HG03457 (cell line): ENCODE results near the gene CFAP157.

Source experiments
- ATAC-seq: cut with Tn5 transposase; IDR thresholded peaks from one replicate; pipeline ENCODE4 v1.9.1; 2021; ENCODE audit warnings: moderate number of reproducible peaks; ENCODE audit not compliant: unreplicated experiment

Gene CFAP157

DNA sequence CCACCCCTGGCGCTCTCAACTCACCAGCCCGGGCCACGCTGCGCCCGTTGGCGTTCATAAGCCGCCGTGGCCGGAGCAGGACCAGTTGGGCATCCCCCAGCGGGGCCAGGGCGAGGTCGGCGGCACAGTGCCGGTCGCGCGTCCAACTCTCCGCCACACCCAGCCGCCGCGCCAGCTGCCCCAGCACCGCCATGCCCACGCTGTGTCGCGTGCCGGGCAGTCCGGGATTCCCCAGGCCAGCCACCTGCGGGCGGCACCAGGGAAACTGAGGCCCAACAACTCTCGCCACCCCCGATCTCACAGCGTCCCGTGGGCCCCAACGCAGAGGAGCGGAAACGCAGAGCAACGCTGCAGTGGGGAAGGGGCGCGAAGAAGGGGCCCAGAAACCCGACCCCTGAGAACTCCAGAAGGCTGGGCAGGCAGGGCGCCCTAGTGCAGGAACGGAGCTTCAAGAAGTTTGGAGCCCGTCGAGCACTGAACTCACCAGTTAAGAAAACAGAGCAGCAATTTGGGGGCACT lies 8.2 kb downstream of the CFAP157 start:
- ATAC-seq: no peak

DNA sequence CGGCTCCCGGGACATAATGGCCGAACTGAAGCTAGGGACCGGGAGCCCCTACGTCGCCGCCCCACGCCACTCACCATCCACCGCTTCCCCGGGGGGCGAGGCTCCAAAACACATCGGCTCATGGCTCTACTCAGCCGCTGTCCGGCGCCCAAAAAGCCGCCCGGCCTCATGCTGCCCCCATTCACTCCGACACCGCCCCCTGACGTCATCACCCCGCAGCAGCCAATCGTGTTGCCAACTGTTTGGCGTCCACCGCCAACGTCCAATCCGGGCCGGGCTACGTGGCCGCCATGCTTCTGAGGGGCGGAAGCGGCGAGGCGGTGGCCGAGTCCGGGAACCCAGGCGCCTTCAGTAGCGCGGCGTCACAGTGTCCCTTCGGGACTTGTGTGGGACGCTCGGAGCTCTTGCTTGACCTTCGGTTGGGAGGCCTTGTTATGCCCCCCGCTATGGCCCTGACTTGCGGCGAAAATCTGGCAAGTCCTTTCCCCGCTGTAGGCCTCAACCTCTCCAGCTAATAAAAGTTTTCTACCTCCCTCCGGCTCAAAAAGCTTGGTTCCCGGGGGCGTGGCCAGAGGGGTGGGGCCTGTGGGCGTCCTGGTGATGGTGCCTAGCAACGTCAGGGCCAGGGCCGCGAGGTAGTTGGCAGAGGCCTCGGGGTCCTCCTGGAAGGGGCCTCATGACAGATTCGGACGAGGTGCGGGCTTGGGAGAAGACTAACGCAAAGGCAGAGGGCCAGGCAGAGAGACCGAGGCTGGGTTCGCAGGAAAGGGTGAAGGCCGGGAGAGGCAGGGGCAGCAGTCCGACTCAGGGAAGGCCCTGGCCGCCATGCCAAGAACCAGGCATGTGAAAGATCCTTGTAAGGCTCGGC lies 8.9 kb downstream of the CFAP157 start, which contains the start of the genes PTRH1 and TTC16:
Gene PTRH1, minus strand, starts transcription at position 194 of the 868 bp plus-strand sequence. Its CDS starts 24 bp downstream, at position 170.
Gene TTC16, plus strand, starts transcription at position 610 of the 868 bp plus-strand sequence. Its CDS starts 67 bp downstream, at position 677.
- ATAC-seq: peak; percentile 81

DNA sequence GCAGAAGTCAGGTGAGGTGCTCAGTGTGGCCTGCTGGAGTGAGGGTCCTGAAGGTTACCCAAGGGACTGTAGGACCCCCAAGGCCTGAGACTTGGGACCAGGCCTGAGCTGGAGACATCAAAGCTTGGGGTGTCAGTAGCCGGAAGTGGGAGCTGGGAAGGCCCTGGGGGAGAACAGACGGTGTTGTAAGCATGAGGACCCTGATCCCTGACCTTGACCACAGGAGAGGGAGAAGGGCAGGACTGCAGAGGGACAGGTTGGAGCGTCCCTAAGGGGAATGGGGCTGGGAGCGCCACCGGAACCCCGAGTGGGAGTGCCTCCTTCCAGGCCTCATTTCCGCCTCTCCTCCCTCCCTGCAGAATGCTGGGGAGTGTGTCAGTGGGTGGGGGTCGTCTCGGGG lies 9.6 kb downstream of the CFAP157 start:
- ATAC-seq: no peak

GRCh38 chr9:127717766-127718165 lies 11.0 kb downstream of the CFAP157 start:
- ATAC-seq: no peak

- no peak for ATAC-seq
Measured at GRCh38 chr9:127720031-127720864, 13.5 kb downstream of the CFAP157 start.

GRCh38 chr9:127720865-127721227 lies 14.1 kb downstream of the CFAP157 start:
- no peak for ATAC-seq

DNA sequence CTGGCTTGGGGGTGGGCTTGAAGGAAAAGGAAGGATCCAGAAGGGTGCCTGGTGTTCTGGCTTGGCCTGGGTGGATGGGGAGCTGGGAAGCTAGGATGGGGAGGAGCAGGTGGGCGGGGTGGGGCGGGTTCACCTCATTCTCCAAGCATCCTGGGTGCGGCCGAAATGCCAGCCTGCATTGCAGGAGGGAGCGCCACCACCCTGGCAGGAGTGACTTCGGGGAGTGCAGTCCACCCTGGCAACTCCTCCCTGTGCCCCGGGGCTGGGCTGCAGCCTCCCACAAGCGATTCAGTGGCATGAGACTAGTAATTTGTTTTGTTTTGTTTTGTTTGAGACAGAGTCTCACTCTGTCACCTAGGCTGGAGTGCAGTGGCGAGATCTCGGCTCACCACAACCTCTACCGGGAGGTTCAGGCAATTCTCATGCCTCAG lies 14.6 kb downstream of the CFAP157 start:
- ATAC-seq: no peak

GRCh38 chr9:127722055-127722745 lies 15.4 kb downstream of the CFAP157 start:
- ATAC-seq: no peak

- no peak for ATAC-seq
Measured at GRCh38 chr9:127723013-127723412, 16.2 kb downstream of the CFAP157 start.

DNA sequence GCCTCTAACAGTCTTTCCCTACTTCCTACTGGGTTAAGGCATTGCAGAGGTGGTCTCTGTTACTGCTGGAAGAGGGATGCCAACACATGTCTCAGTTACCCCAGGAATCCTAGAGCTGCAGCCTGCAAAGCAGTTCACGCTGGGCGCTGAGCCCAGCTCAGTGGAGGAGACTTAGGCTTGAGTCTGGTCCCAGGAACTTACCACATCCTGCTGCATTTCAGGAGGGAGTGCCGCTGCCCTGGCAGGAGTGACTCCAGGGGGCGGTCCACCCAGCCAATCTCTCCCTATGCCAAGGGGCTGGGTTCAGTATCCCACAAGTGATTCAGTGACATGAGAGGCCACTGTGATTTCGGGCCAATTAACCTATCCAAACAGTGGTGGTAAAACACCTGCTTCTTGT lies 16.7 kb downstream of the CFAP157 start:
- no peak for ATAC-seq

GRCh38 chr9:127724012-127724411 lies 17.2 kb downstream of the CFAP157 start:
- ATAC-seq: no peak

DNA sequence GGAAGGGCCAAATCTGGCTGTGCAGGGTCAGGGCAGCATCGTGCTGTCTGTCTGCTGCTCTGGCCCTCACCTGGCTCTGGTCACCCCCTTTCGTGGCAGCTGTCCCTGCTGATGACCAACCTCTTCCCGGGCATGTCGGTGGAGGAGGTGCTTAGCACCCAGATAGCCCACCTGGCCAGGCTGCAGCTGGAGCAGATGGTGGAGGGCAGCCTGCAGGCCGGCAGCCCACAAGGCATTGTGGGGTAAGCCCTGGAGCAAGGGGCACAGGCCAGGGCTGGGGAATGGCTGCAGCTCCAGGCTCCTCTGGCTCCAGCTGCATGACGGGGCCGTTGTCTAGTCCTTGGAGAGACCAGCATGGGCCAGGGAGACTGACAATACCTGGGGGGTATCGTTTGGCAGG lies 20.1 kb downstream of the CFAP157 start:
- ATAC-seq: no peak

DNA sequence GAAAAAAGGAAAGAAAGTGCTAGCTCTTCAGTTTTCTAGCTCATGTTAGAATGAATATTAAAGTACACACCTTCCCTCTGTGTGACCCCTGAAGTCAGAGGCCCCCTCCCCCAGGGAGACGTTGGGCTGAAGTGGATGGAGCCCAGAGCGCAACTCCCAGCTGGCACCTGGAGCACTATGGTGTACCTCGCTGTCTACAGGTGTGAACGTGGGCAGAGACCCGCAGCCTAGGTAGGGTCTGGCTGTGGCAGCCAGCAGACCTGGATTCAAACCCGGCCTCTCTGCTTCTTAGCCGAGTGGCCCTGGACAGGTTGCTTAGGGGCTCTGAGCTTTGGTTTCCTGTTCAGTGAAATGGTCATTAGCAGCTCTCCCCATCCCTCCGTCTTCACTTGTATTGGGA lies 22.0 kb downstream of the CFAP157 start:
- ATAC-seq: no peak

GRCh38 chr9:127729522-127730256 lies 22.9 kb downstream of the CFAP157 start:
- ATAC-seq: no peak

DNA sequence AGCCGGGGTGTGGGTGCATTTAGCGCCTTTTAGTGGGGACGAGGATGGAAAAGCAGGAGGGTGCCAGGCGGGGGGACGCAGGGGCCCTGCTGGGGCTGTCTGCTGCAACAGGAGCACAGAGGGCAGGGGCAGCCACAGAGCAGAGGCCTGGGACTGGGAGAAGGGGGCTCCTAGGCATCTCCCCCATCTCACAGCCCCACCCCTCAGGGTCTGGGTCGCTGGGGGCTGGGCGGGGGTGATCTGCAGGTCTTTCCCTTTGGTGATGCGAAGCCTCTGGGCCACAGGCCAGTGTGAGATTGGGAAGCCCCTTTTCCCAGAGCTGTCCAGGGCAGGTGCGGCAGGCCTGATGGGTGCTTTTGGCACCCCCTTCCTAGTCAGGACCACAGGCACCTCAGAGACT lies 23.5 kb downstream of the CFAP157 start:
- ATAC-seq: no peak

- ATAC-seq: no peak
Measured at GRCh38 chr9:127730799-127731410, 24.1 kb downstream of the CFAP157 start.

- no peak for ATAC-seq
Measured at GRCh38 chr9:127731938-127732337, 25.1 kb downstream of the CFAP157 start.

DNA sequence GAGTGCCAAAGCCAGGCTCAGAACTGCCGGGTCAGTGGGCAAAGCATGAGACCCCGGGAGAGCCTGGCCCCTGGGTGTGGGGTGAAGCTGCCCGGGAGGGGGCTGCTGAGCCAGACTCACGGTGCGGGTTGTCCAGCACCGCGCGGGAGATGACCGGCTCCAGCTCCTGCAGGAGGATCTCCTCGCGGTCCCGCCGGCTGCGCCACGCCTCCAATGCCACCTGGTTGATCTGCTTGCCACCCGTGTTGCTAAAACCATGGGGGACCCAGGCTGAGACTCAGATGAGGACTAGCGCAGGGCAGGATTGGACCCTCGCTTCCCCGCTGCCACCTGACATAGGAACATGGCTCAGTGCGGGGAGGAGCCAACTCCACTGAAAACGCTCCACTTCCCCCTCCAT lies 25.7 kb downstream of the CFAP157 start:
- no peak for ATAC-seq

- no peak for ATAC-seq
Measured at GRCh38 chr9:127733614-127734013, 26.8 kb downstream of the CFAP157 start.

DNA sequence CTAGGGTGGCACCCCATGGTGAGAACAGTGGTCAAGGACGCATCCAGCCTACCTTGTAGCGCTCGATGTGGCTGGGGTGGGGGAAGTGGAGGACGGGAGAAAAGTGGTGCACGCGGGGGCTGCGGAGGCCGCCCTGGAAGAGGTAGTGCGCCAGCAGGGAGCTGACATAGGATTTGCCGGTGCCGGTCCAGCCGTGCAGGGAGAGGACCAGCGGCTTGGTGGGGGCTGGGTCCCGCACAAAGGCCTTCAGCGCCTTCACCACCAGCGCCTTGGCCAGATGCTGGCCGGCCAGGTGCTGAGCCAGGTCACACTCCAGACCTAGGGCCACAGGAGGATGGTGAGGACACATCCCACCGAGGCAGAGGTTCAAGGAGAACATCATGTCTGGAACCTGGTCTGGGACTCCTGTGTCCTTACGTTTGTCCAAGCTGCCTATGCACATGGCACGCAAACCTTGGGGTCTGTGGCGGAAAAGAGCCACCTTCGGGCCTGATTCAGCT lies 27.5 kb downstream of the CFAP157 start:
- no peak for ATAC-seq
